OCI-LY7 (cell line): ENCODE measurements around the gene NLN. TPM values are rescaled to one million over a fixed set of nuclear protein-coding genes. Genes with fewer than 3 reads are reported as not detected.
"Not testable (repeated sequence)": the region's sequence is repeated elsewhere in the genome, so short reads cannot be mapped to it uniquely, and the experiment has no call there.

Experiments used
- BruUV-seq: library from RNA; stranded (reverse); fragments of 400-500 nt; replicated peaks from 2 replicates; lab custom pipeline; 2021; lab: Mats Ljungman, UMichigan
- CTCF ChIA-PET: fragments of 300-600 bp; sonication (Branson Sonifier 250); formaldehyde crosslinking; loops from one replicate; lab custom pipeline; 2022; ENCODE audit warnings: antibody characterized with exemption; ENCODE audit not compliant: unreplicated experiment; lab: Charles Lee
- POLR2A ChIA-PET: fragments of 300-600 bp; sonication (Branson Sonifier 250); formaldehyde crosslinking; loops from one replicate; lab custom pipeline; 2022; ENCODE audit warnings: antibody characterized with exemption; lab: Charles Lee
- DNase-seq: peaks from one replicate; pipeline ENCODE4 v3.0.0-alpha.2; 2015; ENCODE audit warnings: low spot score
- H2AFZ ChIP-seq: fragments of 200-600 bp; sonication (generic), shearing (Covaris generic); 2 replicates; pipeline ENCODE4 v1.6.1; 2014; ENCODE audit warnings: mild to moderate bottlenecking, antibody characterized with exemption, low read length, moderate library complexity
- H3K27ac ChIP-seq: fragments of 200-600 bp; sonication (generic); 2 replicates; pipeline ENCODE4 v1.5.1; 2014; ENCODE audit warnings: mixed run types, low read depth, mild to moderate bottlenecking, moderate library complexity, low read length, inconsistent platforms; ENCODE audit not compliant: poor library complexity, severe bottlenecking
- H3K36me3 ChIP-seq: fragments of 200-600 bp; sonication (generic); 2 replicates; pipeline ENCODE4 v1.6.1; 2014; ENCODE audit warnings: mild to moderate bottlenecking, antibody characterized with exemption, low read length, moderate library complexity, mixed read lengths; ENCODE audit not compliant: insufficient read depth
- H3K4me1 ChIP-seq: fragments of 200-600 bp; sonication (generic); 2 replicates; pipeline ENCODE4 v1.5.1; 2014; ENCODE audit warnings: mild to moderate bottlenecking, low read length; ENCODE audit not compliant: insufficient read depth, poor library complexity, severe bottlenecking
- H3K4me2 ChIP-seq: fragments of 200-600 bp; sonication (generic); 2 replicates; pipeline ENCODE4 v1.6.1; 2014; ENCODE audit warnings: mild to moderate bottlenecking, low read length
- H3K4me3 ChIP-seq: fragments of 200-600 bp; sonication (generic); 2 replicates; pipeline ENCODE4 v1.5.1; 2014; ENCODE audit warnings: mild to moderate bottlenecking, low read depth, low read length; ENCODE audit not compliant: poor library complexity, severe bottlenecking
- H3K79me2 ChIP-seq: fragments of 200-600 bp; sonication (generic); 2 replicates; pipeline ENCODE4 v1.6.1; 2016; ENCODE audit warnings: low read depth, mild to moderate bottlenecking, low read length, moderate library complexity, mixed read lengths; ENCODE audit not compliant: insufficient read depth
- H3K9me2 ChIP-seq: fragments of 200-600 bp; sonication (generic); 2 replicates; pipeline ENCODE4 v1.6.1; 2016; ENCODE audit warnings: mild to moderate bottlenecking, low read length, mixed read lengths; ENCODE audit not compliant: insufficient read depth
- H3K9me3 ChIP-seq: fragments of 200-600 bp; sonication (generic); 2 replicates; pipeline ENCODE4 v1.6.1; 2014; ENCODE audit warnings: mild to moderate bottlenecking, mixed run types, low read length, mixed read lengths
- H4K20me1 ChIP-seq: fragments of 200-600 bp; sonication (generic); 2 replicates; pipeline ENCODE4 v1.6.1; 2014; ENCODE audit warnings: mild to moderate bottlenecking, antibody characterized with exemption, low read length, moderate library complexity, mixed read lengths; ENCODE audit not compliant: insufficient read depth
- EZH2phosphoT487 ChIP-seq: fragments of 200-600 bp; sonication (generic); IDR thresholded peaks from 2 replicates; pipeline ENCODE4 v1.6.1; 2018; ENCODE audit warnings: low read depth, borderline replicate concordance, mild to moderate bottlenecking, mixed run types, antibody characterized with exemption, low read length, moderate library complexity, mixed read lengths
- intact Hi-C: fragments of 100-400 bp; cut with micrococcal nuclease; formaldehyde crosslinking; loops from one replicate; pipeline ENCODE4 v1.10.0; 2022; ENCODE audit not compliant: unreplicated experiment
- total RNA-seq, 2 experiments: library from RNA; depleted of rRNA in 1 of 2; stranded (reverse); fragments of >200 nt in 1 of 2; shearing (Covaris generic) in 1 of 2; gene quantifications; 2 replicates each; pipeline ENCODE4 v1.2.3, GENCODE V29; 2014 to 2022
- TF ChIP-seq, protein P1 (sequence below): fragments of 200-600 bp; sonication (generic); conservative IDR thresholded peaks from 2 replicates; pipeline ENCODE4 v1.5.1; 2014; ENCODE audit warnings: mild to moderate bottlenecking, antibody characterized with exemption, low read length, moderate library complexity, mixed read lengths

NLN gene
- total RNA-seq, 2 experiments from 2014 or later, result 14.9 to 26.0 TPM

DNA sequence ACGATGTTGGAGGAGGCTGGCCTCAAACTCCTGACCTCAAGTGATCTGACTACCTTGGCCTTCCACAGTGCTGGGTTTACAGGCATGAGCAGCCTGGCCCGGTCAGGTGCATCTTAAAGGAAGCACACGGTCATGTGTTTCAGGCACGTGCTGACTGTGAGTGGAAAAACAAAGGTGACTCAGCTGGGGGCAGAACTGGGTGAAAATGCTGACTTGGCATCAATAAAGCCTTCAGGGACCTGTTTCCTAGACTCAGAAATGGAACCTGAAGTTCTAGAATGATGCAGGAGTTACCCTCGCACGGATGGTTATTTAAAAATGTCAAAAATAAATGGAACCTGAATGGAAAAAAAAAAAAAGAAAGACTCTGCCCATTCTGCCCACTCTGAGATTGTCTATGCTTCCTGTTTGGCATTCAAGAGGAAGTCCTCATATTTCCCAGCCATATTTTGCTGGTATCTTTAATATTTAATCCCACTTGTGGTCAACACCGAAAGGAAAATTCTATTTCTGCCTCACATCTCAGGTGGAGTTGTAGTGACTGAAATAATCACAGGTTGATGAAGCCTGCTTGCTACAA is 12.3 kb downstream of the NLN start:
- H3K79me2 ChIP-seq, CTCF ChIA-PET, intact Hi-C loops, H3K36me3 ChIP-seq, H3K9me2 ChIP-seq, H3K27ac ChIP-seq, H3K4me3 ChIP-seq, DNase-seq, H4K20me1 ChIP-seq, H2AFZ ChIP-seq, H3K9me3 ChIP-seq, BruUV-seq: not testable (repeated sequence)
- POLR2A ChIA-PET, result interaction anchor here (0.6 to 0.7 kb wide), 2 partner anchors 13 to 648 kb away, joined by 4 to 10 read pairs; no protein-coding TSS in a partner anchor
- H3K4me2 ChIP-seq, result peak overlapping the region; percentile 35
- H3K4me1 ChIP-seq, result peaks cover 13% of the 10 kb centered on the region

- no peaks in the 10 kb centered on the region; the same call in 1 of the 2 replicates for H3K9me3 ChIP-seq
- BruUV-seq, result no TSS peak
- DNase-seq, result no peak
- peaks cover 13% of the 10 kb centered on the region for H3K4me1 ChIP-seq
- no peak overlapping the region for H3K27ac ChIP-seq
- no peaks in the 10 kb centered on the region for H4K20me1 ChIP-seq
- intact Hi-C loops, result no loop called here
- TF ChIP-seq, protein P1, sequence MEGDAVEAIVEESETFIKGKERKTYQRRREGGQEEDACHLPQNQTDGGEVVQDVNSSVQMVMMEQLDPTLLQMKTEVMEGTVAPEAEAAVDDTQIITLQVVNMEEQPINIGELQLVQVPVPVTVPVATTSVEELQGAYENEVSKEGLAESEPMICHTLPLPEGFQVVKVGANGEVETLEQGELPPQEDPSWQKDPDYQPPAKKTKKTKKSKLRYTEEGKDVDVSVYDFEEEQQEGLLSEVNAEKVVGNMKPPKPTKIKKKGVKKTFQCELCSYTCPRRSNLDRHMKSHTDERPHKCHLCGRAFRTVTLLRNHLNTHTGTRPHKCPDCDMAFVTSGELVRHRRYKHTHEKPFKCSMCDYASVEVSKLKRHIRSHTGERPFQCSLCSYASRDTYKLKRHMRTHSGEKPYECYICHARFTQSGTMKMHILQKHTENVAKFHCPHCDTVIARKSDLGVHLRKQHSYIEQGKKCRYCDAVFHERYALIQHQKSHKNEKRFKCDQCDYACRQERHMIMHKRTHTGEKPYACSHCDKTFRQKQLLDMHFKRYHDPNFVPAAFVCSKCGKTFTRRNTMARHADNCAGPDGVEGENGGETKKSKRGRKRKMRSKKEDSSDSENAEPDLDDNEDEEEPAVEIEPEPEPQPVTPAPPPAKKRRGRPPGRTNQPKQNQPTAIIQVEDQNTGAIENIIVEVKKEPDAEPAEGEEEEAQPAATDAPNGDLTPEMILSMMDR, result no peak
- TF ChIP-seq EZH2phosphoT487, result no peak
- peak overlapping the region; percentile 35; the same call in 1 of the 2 replicates for H3K4me2 ChIP-seq
- H2AFZ ChIP-seq, result no peak overlapping the region
- no peaks in the 10 kb centered on the region for H3K9me2 ChIP-seq
- peaks cover 7% of the 10 kb centered on the region; the same call in 1 of the 2 replicates for H3K79me2 ChIP-seq
- no peaks in the 10 kb centered on the region for H3K36me3 ChIP-seq
- H3K4me3 ChIP-seq, result no peak overlapping the region
- ChIA-PET POLR2A (interaction anchor here (0.6 to 1.1 kb wide), 4 partner anchors 14 to 647 kb away, joined by 3 to 10 read pairs (median 4); no protein-coding TSS in a partner anchor), CTCF (no interaction called here)
Observed at GRCh38 chr5:65734921-65735320, 12.9 kb downstream of the NLN start.

- H3K9me2 ChIP-seq, result no peaks in the 10 kb centered on the region
- H3K4me2 ChIP-seq, result no peak overlapping the region
- intact Hi-C loops, result no loop called here
- H3K79me2 ChIP-seq, result peaks cover 7% of the 10 kb centered on the region; the same call in 1 of the 2 replicates
- H4K20me1 ChIP-seq, result no peaks in the 10 kb centered on the region
- H3K4me3 ChIP-seq, result no peak overlapping the region
- H3K9me3 ChIP-seq, result no peaks in the 10 kb centered on the region; the same call in 1 of the 2 replicates
- no peak overlapping the region for H2AFZ ChIP-seq
- ChIA-PET CTCF (no interaction called here), POLR2A (interaction anchor here (1.3 kb wide), 1 partner anchor 10 kb away, joined by 3 read pairs; no protein-coding TSS in a partner anchor)
- DNase-seq, result no peak
- no TSS peak for BruUV-seq
- H3K4me1 ChIP-seq, result peaks cover 13% of the 10 kb centered on the region
- H3K36me3 ChIP-seq, result no peaks in the 10 kb centered on the region
- no peak overlapping the region for H3K27ac ChIP-seq
- TF ChIP-seq EZH2phosphoT487, result no peak
- TF ChIP-seq, protein P1, result no peak
Observed at GRCh38 chr5:65736011-65736410, 14.0 kb downstream of the NLN start.
